Liver (tissue), 9 donors: Measurements from ENCODE around the gene IGF2R. TPM values are rescaled to one million over a fixed set of nuclear protein-coding genes. Genes with fewer than 3 reads are reported as not detected.
A peak's percentile ranks its signal among the peaks of the same experiment; 100 is the strongest.

Experiments
- DNase-seq: peaks from one replicate; pipeline ENCODE4 v3.0.0-alpha.2; 2017; ENCODE audit warnings: low spot score
- H3K27ac ChIP-seq, 2 donors: one replicate each; pipeline ENCODE4 v1.7.0; 2013; ENCODE audit warnings: inconsistent platforms in 2 of 2, low read length in 2 of 2, control low read depth in 1 of 2, low read depth in 1 of 2, mild to moderate bottlenecking in 1 of 2
- H3K27me3 ChIP-seq, 4 donors: one replicate each; pipeline versions ENCODE4 v1.6.1 to v1.7.0; 2013; ENCODE audit warnings: low read length in 3 of 4, inconsistent platforms in 1 of 4, mild to moderate bottlenecking in 1 of 4, moderate library complexity in 1 of 4; ENCODE audit not compliant: control insufficient read depth in 4 of 4, insufficient read depth in 4 of 4
- H3K36me3 ChIP-seq, 4 donors: one replicate each; pipeline versions ENCODE4 v1.6.1 to v1.7.0; 2013; ENCODE audit warnings: low read length in 3 of 4, mild to moderate bottlenecking in 3 of 4, low read depth in 1 of 4, moderate library complexity in 1 of 4; ENCODE audit not compliant: control insufficient read depth in 4 of 4, insufficient read depth in 3 of 4
- H3K4me1 ChIP-seq, 4 donors: one replicate each; pipeline versions ENCODE4 v1.6.1 to v1.7.0; 2013; ENCODE audit warnings: low read length in 3 of 4, mild to moderate bottlenecking in 3 of 4, moderate library complexity in 1 of 4; ENCODE audit not compliant: control insufficient read depth in 4 of 4, insufficient read depth in 4 of 4
- H3K4me3 ChIP-seq, 3 donors: one replicate each; pipeline versions ENCODE4 v1.6.1 to v1.7.0; 2013; ENCODE audit warnings: low read length in 3 of 3, control low read depth in 1 of 3, low read depth in 1 of 3, mild to moderate bottlenecking in 1 of 3
- H3K9ac ChIP-seq, 2 donors: one replicate each; pipeline ENCODE4 v1.7.0; 2013; ENCODE audit warnings: low read length in 2 of 2, mild to moderate bottlenecking in 2 of 2, moderate library complexity in 2 of 2, control low read depth in 1 of 2, low read depth in 1 of 2
- H3K9me3 ChIP-seq, 4 donors: one replicate each; pipeline versions ENCODE4 v1.6.1 to v1.7.0; 2013; ENCODE audit warnings: low read length in 3 of 4; ENCODE audit not compliant: control insufficient read depth in 4 of 4
- ATF3 ChIP-seq: IDR thresholded peaks from 2 replicates; pipeline ENCODE4 v1.6.1; 2016; ENCODE audit warnings: antibody characterized with exemption
- CTCF ChIP-seq: fragments of 150-350 bp; IDR thresholded peaks from 2 replicates; pipeline ENCODE4 v1.5.1; 2017; ENCODE audit warnings: improper control_type of control experiment, low read depth, low read length; ENCODE audit not compliant: missing input control
- FOXA1 ChIP-seq: IDR thresholded peaks from 2 replicates; pipeline ENCODE4 v1.6.1; 2016; ENCODE audit warnings: antibody characterized with exemption
- FOXA2 ChIP-seq: IDR thresholded peaks from 2 replicates; pipeline ENCODE4 v1.6.1; 2016; ENCODE audit warnings: antibody characterized with exemption
- GABPA ChIP-seq, 2 donors: IDR thresholded peaks in 1 of 2; conservative IDR thresholded peaks in 1 of 2; 2 replicates each; pipeline ENCODE4 v1.6.1; 2016; ENCODE audit warnings: antibody characterized with exemption in 2 of 2, mild to moderate bottlenecking in 1 of 2, moderate library complexity in 1 of 2
- HNF4A ChIP-seq, 2 donors: conservative IDR thresholded peaks; 2 replicates each; pipeline ENCODE4 v1.6.1; 2016; ENCODE audit warnings: antibody characterized with exemption in 2 of 2, mild to moderate bottlenecking in 2 of 2
- JUND ChIP-seq, 2 donors: IDR thresholded peaks; 2 replicates each; pipeline ENCODE4 v1.6.1; 2016; ENCODE audit warnings: antibody characterized with exemption in 2 of 2
- MAX ChIP-seq: IDR thresholded peaks from 2 replicates; pipeline ENCODE4 v1.6.1; 2016; ENCODE audit warnings: antibody characterized with exemption
- RAD21 ChIP-seq, 2 donors: IDR thresholded peaks; 2 replicates each; pipeline ENCODE4 v1.6.1; 2016; ENCODE audit warnings: antibody characterized with exemption in 2 of 2, mild to moderate bottlenecking in 2 of 2
- RXRA ChIP-seq, 2 donors: IDR thresholded peaks; 2 replicates each; pipeline ENCODE4 v1.6.1; 2017 to 2018; ENCODE audit warnings: antibody characterized with exemption in 2 of 2, mild to moderate bottlenecking in 1 of 2
- SP1 ChIP-seq: IDR thresholded peaks from 2 replicates; pipeline ENCODE4 v1.6.1; 2018; ENCODE audit warnings: antibody characterized with exemption, mild to moderate bottlenecking
- TAF1 ChIP-seq: conservative IDR thresholded peaks from 2 replicates; pipeline ENCODE4 v1.6.1; 2016; ENCODE audit warnings: antibody characterized with exemption, mild to moderate bottlenecking
- YY1 ChIP-seq: IDR thresholded peaks from 2 replicates; pipeline ENCODE4 v1.6.1; 2016; ENCODE audit warnings: antibody characterized with exemption, mild to moderate bottlenecking
- WGBS: extraction: QIAGEN DNeasy Blood & Tissue Kit; methylation state at CpG from one replicate; pipeline ENCODE4 v1.1.7; 2013; 5-methylcytosine and 5-hydroxymethylcytosine counted together
- polyA plus RNA-seq, 2 donors: library from polyadenylated mRNA; stranded (reverse) in 1 of 2; unstranded in 1 of 2; fragments of 200-250 nt in 1 of 2; fragments of >200 nt in 1 of 2; fragmentation: Nextera tagmentation in 1 of 2; extraction: Ambion mirVana in 1 of 2; gene quantifications; one replicate each; pipeline versions ENCODE4 v1.2.1 to v1.2.3, GENCODE V29; 2013 to 2015
- total RNA-seq, 2 donors: library from RNA; depleted of rRNA; stranded (reverse); fragments of >200 nt; gene quantifications; one replicate each; pipeline ENCODE4 v1.2.3, GENCODE V29; 2014
- donor health status: healthy.
- donor health status: healthy.
- donor health status: healthy.
- donor health status: healthy.
- donor health status: healthy.

Gene IGF2R
- total and polyA plus RNA-seq, 4 donors = 16.6 to 84.9 (median 45.7) TPM

GRCh38 chr6:160088069-160088783 is 119.3 kb downstream of the IGF2R start:
- 50% methylated on average over 13 of the region's 13 CpGs for WGBS
- no peak overlapping the region for H3K4me3 ChIP-seq
- no peaks in the 10 kb centered on the region for H3K9me3 ChIP-seq
- H3K27ac ChIP-seq = no peak overlapping the region
- peaks cover 9 to 42% (median 30%) of the 10 kb centered on the region in 4 donors for H3K4me1 ChIP-seq
- no peak overlapping the region for H3K9ac ChIP-seq
- peaks cover 3 to 57% (median 39%) of the 10 kb centered on the region in 4 donors for H3K36me3 ChIP-seq
- peak; percentile 65 for DNase-seq
- no peaks in the 10 kb centered on the region for H3K27me3 ChIP-seq
- peak; percentile 84 for TF ChIP-seq CTCF
- TF ChIP-seq JUND (IDR thresholded peaks at IDR 0.05) = no peak
- TF ChIP-seq RAD21 (IDR thresholded peaks at IDR 0.05) = peak; percentile 85 to 88
- no peak for TF ChIP-seq YY1
- peak in 1 of 2 donors; percentile 27 for TF ChIP-seq HNF4A (conservative IDR thresholded peaks at IDR 0.05)

GRCh38 chr6:160088784-160089533 is 120.1 kb downstream of the IGF2R start:
- H3K27me3 ChIP-seq = no peaks in the 10 kb centered on the region
- 89% methylated on average over 21 of the region's 21 CpGs for WGBS
- H3K27ac ChIP-seq = peak overlapping the region in 1 of 2 donors; percentile 23
- no peak overlapping the region for H3K4me3 ChIP-seq
- H3K9ac ChIP-seq = no peak overlapping the region
- no peak for DNase-seq
- peaks cover 10 to 49% (median 36%) of the 10 kb centered on the region in 4 donors for H3K4me1 ChIP-seq
- H3K9me3 ChIP-seq = no peaks in the 10 kb centered on the region
- no peak for TF ChIP-seq HNF4A (conservative IDR thresholded peaks at IDR 0.05)
- no peak for TF ChIP-seq ATF3
- TF ChIP-seq GABPA (IDR thresholded peaks at IDR 0.05 in 1 of 2, conservative IDR thresholded peaks at IDR 0.05 in 1 of 2) = no peak
- TF ChIP-seq FOXA2 = no peak
- TF ChIP-seq YY1 = no peak
- TF ChIP-seq CTCF = no peak
- TF ChIP-seq FOXA1 = no peak
- no peak for TF ChIP-seq SP1
- TF ChIP-seq TAF1 = no peak
- H3K36me3 ChIP-seq = peaks cover 3 to 58% (median 42%) of the 10 kb centered on the region in 4 donors

- Histone ChIP-seq H3K4me3 (no peak overlapping the region), H3K36me3 (peaks cover 3 to 53% (median 42%) of the 10 kb centered on the region in 4 donors), H3K9ac (no peak overlapping the region), H3K4me1 (peaks cover 12 to 48% (median 36%) of the 10 kb centered on the region in 4 donors), H3K27me3 (no peaks in the 10 kb centered on the region), H3K9me3 (no peaks in the 10 kb centered on the region), H3K27ac (no peak overlapping the region)
- WGBS = 94% methylated on average over 7 of the region's 7 CpGs
- TF ChIP-seq RXRA (IDR thresholded peaks at IDR 0.05) (no peak), RAD21 (IDR thresholded peaks at IDR 0.05) (no peak), FOXA2 (no peak), MAX (no peak), ATF3 (no peak), YY1 (no peak)
- DNase-seq = no peak
These were observed 120.6 kb downstream of the IGF2R start for GRCh38 chr6:160089534-160089897.
